Measurements from ENCODE around the gene SIVA1.

The SIVA1 gene

GRCh38 chr14:104772707-104773504 lies 20.0 kb downstream of the SIVA1 start:
- peaks cover 56% of the 10 kb centered on the region for H3K36me3 ChIP-seq (ENCODE audit: low read depth)
- H3K4me1 ChIP-seq (ENCODE audit: insufficient read depth, poor library complexity, severe bottlenecking), result no peaks in the 10 kb centered on the region
- H3K27ac ChIP-seq (ENCODE audit: poor library complexity, severe bottlenecking), result no peak overlapping the region
- no peaks in the 10 kb centered on the region for H3K9me3 ChIP-seq (ENCODE audit: severe bottlenecking)
- ATAC-seq (ENCODE audit: low read depth) (no peak), DNase-seq (ENCODE audit: low spot score) (no peak)
- no peak for TF ChIP-seq CTCF (IDR thresholded peaks at IDR 0.05; ENCODE audit: poor library complexity, severe bottlenecking)
- H3K27me3 ChIP-seq (ENCODE audit: insufficient read depth, poor library complexity, severe bottlenecking), result no peaks in the 10 kb centered on the region
- H3K4me3 ChIP-seq (ENCODE audit: severe bottlenecking), result no peak overlapping the region

- Histone ChIP-seq H3K27me3 (ENCODE audit: insufficient read depth, poor library complexity, severe bottlenecking) (no peaks in the 10 kb centered on the region), H3K36me3 (ENCODE audit: low read depth) (peaks cover 57% of the 10 kb centered on the region), H3K9me3 (ENCODE audit: severe bottlenecking) (no peaks in the 10 kb centered on the region), H3K27ac (ENCODE audit: poor library complexity, severe bottlenecking) (no peak overlapping the region), H3K4me1 (ENCODE audit: insufficient read depth, poor library complexity, severe bottlenecking) (no peaks in the 10 kb centered on the region), H3K4me3 (ENCODE audit: severe bottlenecking) (no peak overlapping the region)
- DNase-seq (ENCODE audit: low spot score), result no peak
- no peak for TF ChIP-seq CTCF (IDR thresholded peaks at IDR 0.05; ENCODE audit: poor library complexity, severe bottlenecking)
- ATAC-seq (ENCODE audit: low read depth), result no peak
Measured at GRCh38 chr14:104773505-104774452, 20.8 kb downstream of the SIVA1 start.

GRCh38 chr14:104774453-104775072 lies 21.6 kb downstream of the SIVA1 start:
- H3K27me3 ChIP-seq (ENCODE audit: insufficient read depth, poor library complexity, severe bottlenecking), result no peaks in the 10 kb centered on the region
- H3K36me3 ChIP-seq (ENCODE audit: low read depth), result peaks cover 63% of the 10 kb centered on the region

GRCh38 chr14:104775073-104775489 lies 22.1 kb downstream of the SIVA1 start:
- no peak for ATAC-seq (ENCODE audit: low read depth)
- H3K9me3 ChIP-seq (ENCODE audit: severe bottlenecking), result no peaks in the 10 kb centered on the region
- H3K4me1 ChIP-seq (ENCODE audit: insufficient read depth, poor library complexity, severe bottlenecking), result no peaks in the 10 kb centered on the region
- no peak overlapping the region for H3K27ac ChIP-seq (ENCODE audit: poor library complexity, severe bottlenecking)
- H3K36me3 ChIP-seq (ENCODE audit: low read depth), result peaks cover 68% of the 10 kb centered on the region
- H3K4me3 ChIP-seq (ENCODE audit: severe bottlenecking), result no peak overlapping the region
- no peak for TF ChIP-seq CTCF (IDR thresholded peaks at IDR 0.05; ENCODE audit: poor library complexity, severe bottlenecking)
- no peak for DNase-seq (ENCODE audit: low spot score)
- H3K27me3 ChIP-seq (ENCODE audit: insufficient read depth, poor library complexity, severe bottlenecking), result no peaks in the 10 kb centered on the region

More at GRCh38 chr14:104774453-104775072, 21.6 kb downstream of the SIVA1 start:
- Histone ChIP-seq H3K27ac (ENCODE audit: poor library complexity, severe bottlenecking) (no peak overlapping the region), H3K9me3 (ENCODE audit: severe bottlenecking) (no peaks in the 10 kb centered on the region), H3K4me1 (ENCODE audit: insufficient read depth, poor library complexity, severe bottlenecking) (no peaks in the 10 kb centered on the region), H3K4me3 (ENCODE audit: severe bottlenecking) (no peak overlapping the region)
- DNase-seq (ENCODE audit: low spot score), result no peak
- TF ChIP-seq CTCF (IDR thresholded peaks at IDR 0.05; ENCODE audit: poor library complexity, severe bottlenecking), result no peak
- no peak for ATAC-seq (ENCODE audit: low read depth)
